OCI-LY1 (cell line): ENCODE data around the gene ACTA1.

Experiments used
- H2AFZ ChIP-seq: fragments of 200-600 bp; sonication (generic), shearing (Covaris generic); 2 replicates; pipeline ENCODE4 v1.6.0; 2014; ENCODE audit warnings: antibody characterized with exemption, mild to moderate bottlenecking, low read length
- H3F3A ChIP-seq: fragments of 200-600 bp; sonication (generic), shearing (Covaris generic); 2 replicates; pipeline ENCODE4 v1.6.0; 2014; ENCODE audit warnings: mild to moderate bottlenecking, antibody characterized with exemption, low read length, moderate library complexity; ENCODE audit not compliant: insufficient read depth
- H3K27ac ChIP-seq: fragments of 200-600 bp; sonication (generic); 2 replicates; pipeline ENCODE4 v1.5.1; 2014; ENCODE audit warnings: low read length, mixed run types, mild to moderate bottlenecking, low read depth; ENCODE audit not compliant: poor library complexity, severe bottlenecking
- H3K27me3 ChIP-seq: fragments of 200-600 bp; sonication (generic); 2 replicates; pipeline ENCODE4 v1.6.0; 2014; ENCODE audit warnings: antibody characterized with exemption, mild to moderate bottlenecking, low read length, moderate library complexity; ENCODE audit not compliant: insufficient read depth
- H3K36me3 ChIP-seq: fragments of 200-600 bp; sonication (generic); 2 replicates; pipeline ENCODE4 v1.6.1; 2014; ENCODE audit warnings: mild to moderate bottlenecking, antibody characterized with exemption, low read length, moderate library complexity, mixed read lengths; ENCODE audit not compliant: insufficient read depth
- H3K4me1 ChIP-seq: fragments of 200-600 bp; sonication (generic); 2 replicates; pipeline ENCODE4 v1.5.1; 2014; ENCODE audit warnings: mild to moderate bottlenecking, low read length, moderate library complexity; ENCODE audit not compliant: insufficient read depth, severe bottlenecking
- H3K4me2 ChIP-seq: fragments of 200-600 bp; sonication (generic), shearing (Covaris generic); 2 replicates; pipeline ENCODE4 v1.6.1; 2014; ENCODE audit warnings: low read length
- H3K4me3 ChIP-seq: fragments of 200-600 bp; sonication (generic); 2 replicates; pipeline ENCODE4 v1.5.1; 2014; ENCODE audit warnings: low read length, low read depth, mild to moderate bottlenecking, mixed read lengths; ENCODE audit not compliant: poor library complexity, severe bottlenecking
- H3K79me2 ChIP-seq: fragments of 200-600 bp; shearing (Covaris generic); 2 replicates; pipeline ENCODE4 v1.6.1; 2016; ENCODE audit warnings: mixed run types, low read length, mixed read lengths; ENCODE audit not compliant: insufficient read depth
- H3K9ac ChIP-seq: fragments of 200-600 bp; sonication (generic), shearing (Covaris generic); 2 replicates; pipeline ENCODE4 v1.6.1; 2014; ENCODE audit warnings: mild to moderate bottlenecking, low read length, mixed read lengths
- H3K9me2 ChIP-seq: fragments of 200-600 bp; sonication (generic), shearing (Covaris generic); 2 replicates; pipeline ENCODE4 v1.6.1; 2014; ENCODE audit warnings: low read depth, mild to moderate bottlenecking, low read length, mixed read lengths
- H3K9me3 ChIP-seq: fragments of 200-600 bp; shearing (Covaris generic); 2 replicates; pipeline ENCODE4 v1.6.1; 2014; ENCODE audit warnings: low read length, mixed read lengths
- H4K20me1 ChIP-seq: fragments of 200-600 bp; sonication (generic), shearing (Covaris generic); 2 replicates; pipeline ENCODE4 v1.6.0; 2016; ENCODE audit warnings: mild to moderate bottlenecking, low read length; ENCODE audit not compliant: insufficient read depth
- CTCF ChIP-seq: fragments of 200-600 bp; sonication (generic), shearing (Covaris generic); IDR thresholded peaks from 2 replicates; pipeline ENCODE4 v1.5.1; 2017; ENCODE audit warnings: mild to moderate bottlenecking, antibody characterized with exemption, low read length, moderate library complexity, mixed read lengths
- EZH2 ChIP-seq: fragments of 200-600 bp; sonication (generic), shearing (Covaris generic); IDR thresholded peaks from 2 replicates; pipeline ENCODE4 v1.8.0; 2017; ENCODE audit warnings: borderline replicate concordance, mixed run types, mild to moderate bottlenecking, antibody characterized with exemption, low read length, moderate library complexity, mixed read lengths

ACTA1 gene

DNA sequence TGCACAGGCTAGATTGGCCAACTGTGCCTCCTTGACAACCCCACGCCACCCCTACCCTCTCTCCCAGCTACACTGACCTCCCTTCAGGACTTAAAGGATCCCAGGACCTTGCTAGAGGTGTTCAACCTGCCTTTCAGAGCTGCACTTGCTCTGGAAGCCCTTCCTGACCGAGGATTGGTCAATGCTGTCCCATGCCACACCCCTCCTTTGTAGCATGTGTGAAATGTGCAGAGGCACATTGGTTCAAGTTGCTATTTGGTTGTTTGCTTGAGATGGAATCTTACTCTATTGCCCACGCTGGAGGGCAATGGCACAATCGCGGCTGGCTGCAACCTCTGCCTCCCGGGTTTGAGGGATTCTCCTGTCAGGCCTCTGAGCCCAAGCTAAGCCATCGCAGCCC, 21.8 kb downstream of the ACTA1 start:
- Histone ChIP-seq H3K9me2 (no peaks in the 10 kb centered on the region), H2AFZ (no peak overlapping the region), H3K79me2 (no peaks in the 10 kb centered on the region), H3K36me3 (no peaks in the 10 kb centered on the region), H3K9ac (no peak overlapping the region), H3K27me3 (0 out of 2 replicates have a peak, but pooled peaks cover 5% of the 10 kb centered on the region), H3K9me3 (no peaks in the 10 kb centered on the region), H3K4me1 (no peaks in the 10 kb centered on the region), H4K20me1 (no peaks in the 10 kb centered on the region), H3K4me2 (no peak overlapping the region), H3K4me3 (no peak overlapping the region), H3F3A (no peaks in the 10 kb centered on the region), H3K27ac (no peak overlapping the region)
- TF ChIP-seq EZH2, result no peak
- TF ChIP-seq CTCF, result no peak

DNA sequence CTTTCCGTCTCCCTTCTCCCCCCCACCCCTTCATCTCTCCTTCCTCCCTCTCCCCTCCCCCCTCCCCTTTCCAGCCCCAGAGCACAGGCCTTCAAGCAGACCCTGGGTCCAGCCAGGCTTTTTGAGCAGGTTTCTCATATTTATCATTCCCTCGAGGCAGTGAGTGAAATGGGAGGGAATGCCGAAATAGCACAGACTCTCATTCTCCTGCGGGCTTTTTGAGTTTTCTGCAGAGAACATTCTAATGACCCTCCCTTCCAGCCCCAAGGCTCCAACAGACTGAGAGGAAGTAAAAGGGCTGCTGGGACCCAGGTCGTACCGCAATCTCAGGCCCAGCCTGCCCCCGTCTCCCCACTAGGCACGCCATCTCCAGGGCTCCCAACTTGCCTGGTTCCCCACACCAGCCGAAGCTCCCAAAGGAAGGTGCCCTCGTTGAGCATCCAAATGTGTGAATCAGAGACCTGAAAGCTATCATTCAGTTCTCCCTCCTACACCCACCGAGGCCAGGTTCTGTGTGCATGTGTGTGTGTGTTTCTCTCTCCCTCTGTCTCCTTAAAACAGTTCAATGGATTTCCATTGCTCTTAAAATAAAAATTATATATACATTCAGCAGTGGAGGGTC, 22.3 kb downstream of the ACTA1 start:
- Histone ChIP-seq H3K4me3 (no peak overlapping the region), H3K9me3 (no peaks in the 10 kb centered on the region), H4K20me1 (no peaks in the 10 kb centered on the region), H3K27ac (no peak overlapping the region), H2AFZ (no peak overlapping the region), H3K9ac (no peak overlapping the region), H3F3A (no peaks in the 10 kb centered on the region), H3K79me2 (no peaks in the 10 kb centered on the region), H3K27me3 (0 out of 2 replicates have a peak, but pooled peaks cover 5% of the 10 kb centered on the region), H3K4me1 (no peaks in the 10 kb centered on the region), H3K36me3 (no peaks in the 10 kb centered on the region), H3K9me2 (no peaks in the 10 kb centered on the region), H3K4me2 (no peak overlapping the region)
- TF ChIP-seq CTCF (no peak), EZH2 (no peak)

- Histone ChIP-seq H2AFZ (no peak overlapping the region), H3K27ac (no peak overlapping the region), H3K4me1 (no peaks in the 10 kb centered on the region), H3K4me2 (no peak overlapping the region), H3K9me2 (no peaks in the 10 kb centered on the region), H3K36me3 (no peaks in the 10 kb centered on the region), H3F3A (no peaks in the 10 kb centered on the region), H4K20me1 (no peaks in the 10 kb centered on the region), H3K79me2 (no peaks in the 10 kb centered on the region), H3K9ac (no peak overlapping the region), H3K4me3 (no peak overlapping the region), H3K27me3 (0 out of 2 replicates have a peak, but pooled peaks cover 5% of the 10 kb centered on the region), H3K9me3 (no peaks in the 10 kb centered on the region)
- TF ChIP-seq CTCF (no peak), EZH2 (no peak)
Measured at GRCh38 chr1:229410692-229411433, 23.0 kb downstream of the ACTA1 start.
